ENCODE measurements around the gene LPIN1. TPM values are rescaled to one million over a fixed set of nuclear protein-coding genes. Genes with fewer than 3 reads are reported as not detected.

LPIN1 gene
- total and polyA plus RNA-seq, 2 of the 8 experiments (the other 6 are each of a cell fraction or from before 2014, with no cell fraction given) = 4.3 to 9.8 TPM

GRCh38 chr2:11753886-11754699 is 7.7 kb downstream of the LPIN1 start:
- Histone ChIP-seq H3K18ac (ENCODE audit: extremely low read depth, low read length) (no peak overlapping the region), H4K5ac (ENCODE audit: insufficient read length, low read depth, low read length) (no peak overlapping the region), H3K9me3 (ENCODE audit: insufficient read depth in 2 of 2, low read depth in 1 of 2, low read length in 1 of 2) (peaks cover 0 to 5% of the 10 kb centered on the region in 2 experiments; a peak in 1 of 4 replicates), H3K4me3 (ENCODE audit: extremely low read depth in 1 of 4, insufficient read depth in 2 of 4, low read depth in 3 of 4, low read length in 4 of 4) (no peak overlapping the region), H2BK15ac (ENCODE audit: low read length) (no peak overlapping the region), H2BK120ac (replicated peaks; ENCODE audit: low read depth, low read length) (no peak overlapping the region), H2BK5ac (ENCODE audit: low read depth, low read length) (peak overlapping the region; percentile 44; the same call in 1 of the 2 replicates), H3K23ac (ENCODE audit: insufficient read length) (no peak overlapping the region), H3K27ac (ENCODE audit: low read depth, low read length) (no peak overlapping the region), H4K8ac (ENCODE audit: extremely low read depth, insufficient read depth, low read length) (no peak overlapping the region), H3K14ac (ENCODE audit: insufficient read length) (no peak overlapping the region), H3K56ac (replicated peaks; ENCODE audit: insufficient read length, low read depth, low read length) (no peak overlapping the region), H3K79me1 (ENCODE audit: low read depth, low read length) (peaks cover 2% of the 10 kb centered on the region; the same call in 1 of the 2 replicates), H4K91ac (replicated peaks; ENCODE audit: insufficient read length, low read length) (no peak overlapping the region), H4K20me1 (replicated peaks in 1 of 2; ENCODE audit: control insufficient read depth in 1 of 2, insufficient read depth in 2 of 2, low read length in 2 of 2) (peaks cover 0 to 4% of the 10 kb centered on the region in 2 experiments), H3K23me2 (ENCODE audit: low read depth, low read length) (no peaks in the 10 kb centered on the region), H3K9ac (replicated peaks in 1 of 4; ENCODE audit: extremely low read depth in 1 of 4, low read depth in 3 of 4, low read length in 3 of 4) (no peak overlapping the region), H3K79me2 (ENCODE audit: control insufficient read depth in 1 of 2, insufficient read depth in 2 of 2, low read length in 2 of 2) (peaks cover 0 to 8% of the 10 kb centered on the region in 2 experiments; a peak in 2 of 4 replicates), H2AFZ (ENCODE audit: low read length) (no peak overlapping the region), H3K27me3 (replicated peaks in 1 of 4; ENCODE audit: control insufficient read depth in 3 of 4, extremely low read depth in 1 of 4, insufficient read depth in 3 of 4, low read length in 3 of 4) (no peaks in the 10 kb centered on the region), H3K4me2 (ENCODE audit: insufficient read depth in 1 of 2, low read depth in 2 of 2, low read length in 2 of 2) (no peak overlapping the region), H3K36me3 (ENCODE audit: control insufficient read depth in 2 of 4, insufficient read depth in 4 of 4, low read length in 3 of 4) (0 out of 8 replicates have a peak, but pooled peaks cover 0 to 3% (median 0%) of the 10 kb centered on the region in 4 experiments), H2BK12ac (ENCODE audit: low read depth, low read length) (no peak overlapping the region), H2AK5ac (ENCODE audit: low read depth, low read length) (no peak overlapping the region), H3K4ac (replicated peaks; ENCODE audit: insufficient read length, low read depth, low read length) (no peak overlapping the region), H2BK20ac (ENCODE audit: low read length) (no peak overlapping the region), H3K4me1 (replicated peaks in 1 of 4; ENCODE audit: control insufficient read depth in 3 of 4, insufficient read depth in 4 of 4, low read length in 3 of 4) (peaks cover 0 to 14% (median under 1%) of the 10 kb centered on the region in 4 experiments; a peak in 4 of 7 replicates)
- FAIRE-seq (no peak), DNase-seq (ENCODE audit: low read depth in 1 of 2, low spot score in 2 of 2) (no peak)
- POLR2A ChIA-PET (ENCODE audit: partially characterized antibody) = interaction anchor here (0.7 kb wide), 1 partner anchor 8 kb away, joined by 3 read pairs; no protein-coding TSS in a partner anchor
- WGBS, 2 experiments (ENCODE audit: extremely low coverage in 1 of 2, insufficient coverage in 1 of 2, insufficient read length in 1 of 2, insufficient replicate concordance in 2 of 2, low coverage in 1 of 2, low lambda C conversion rate in 2 of 2, missing lambda C conversion rate in 1 of 2) = 87% methylated on average over 15 of the region's 15 CpGs; no CpG with 5 or more reads in 1 of the 2 experiments
- CTCF ChIA-PET (ENCODE audit: partially characterized antibody) = interaction anchor here (1.0 to 4.0 kb wide), 7 partner anchors 10 to 72 kb away, joined by 3 to 24 read pairs (median 4); no protein-coding TSS in a partner anchor
- TF ChIP-seq TAF7 (optimal IDR thresholded peaks at IDR 0.05; ENCODE audit: borderline replicate concordance, low read depth, low read length) (no peak), SIX5 (IDR thresholded peaks at IDR 0.05; ENCODE audit: low read depth, low read length) (no peak), SP4 (IDR thresholded peaks at IDR 0.05; ENCODE audit: low read length) (no peak), NRF1 (IDR thresholded peaks at IDR 0.05; ENCODE audit: low read depth, low read length) (no peak), SAP30 (IDR thresholded peaks at IDR 0.05; ENCODE audit: insufficient read depth, insufficient replicate concordance, low read length) (no peak), HDAC6 (IDR thresholded peaks at IDR 0.05; ENCODE audit: low read depth, low read length) (no peak), MAFK (IDR thresholded peaks at IDR 0.05; ENCODE audit: low read depth, low read length) (no peak)

Measured in H1 (cell line).